GM21423 (cell line): ENCODE results near the gene TUSC2.

ENCODE experiments used
- ATAC-seq: cut with Tn5 transposase; IDR thresholded peaks from one replicate; pipeline ENCODE4 v1.9.1; 2021; ENCODE audit warnings: mild to moderate bottlenecking, moderate library complexity; ENCODE audit not compliant: unreplicated experiment

TUSC2 gene

DNA sequence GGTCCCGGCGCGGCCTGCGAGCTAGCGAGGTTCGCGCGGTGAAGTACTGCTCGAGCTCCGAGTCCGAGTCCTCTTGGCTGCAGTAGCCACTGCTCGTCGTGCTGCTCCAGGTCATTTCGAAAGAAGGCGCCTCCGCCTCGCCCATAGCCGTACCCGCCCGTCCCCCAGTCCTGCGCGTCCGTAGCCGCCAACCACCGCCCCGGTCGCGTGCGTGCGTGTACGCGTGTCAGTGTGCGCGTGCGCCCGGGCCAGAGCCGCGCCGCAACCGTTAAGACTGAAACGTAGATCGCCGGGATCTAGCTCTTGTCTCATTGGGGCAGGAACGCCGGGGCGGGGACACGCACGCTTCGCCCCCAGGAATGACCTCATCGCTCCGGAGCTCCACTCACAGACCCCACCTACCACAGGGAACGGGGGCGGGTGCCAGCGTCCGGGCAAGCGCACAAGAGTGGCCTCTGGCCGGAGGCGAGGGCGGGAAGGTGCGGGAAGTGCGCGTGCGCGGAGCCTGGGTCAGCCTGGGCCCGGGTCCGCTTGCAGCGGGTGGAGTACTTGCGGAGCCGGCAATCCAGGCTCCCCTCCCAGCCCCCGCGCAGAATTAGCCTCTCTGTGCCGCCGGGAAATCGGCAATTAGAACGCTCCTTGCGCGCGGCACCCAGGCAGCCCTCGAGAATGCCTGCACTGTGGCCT is 9.3 kb upstream of the TUSC2 start:
- ATAC-seq: peak; percentile 71

DNA sequence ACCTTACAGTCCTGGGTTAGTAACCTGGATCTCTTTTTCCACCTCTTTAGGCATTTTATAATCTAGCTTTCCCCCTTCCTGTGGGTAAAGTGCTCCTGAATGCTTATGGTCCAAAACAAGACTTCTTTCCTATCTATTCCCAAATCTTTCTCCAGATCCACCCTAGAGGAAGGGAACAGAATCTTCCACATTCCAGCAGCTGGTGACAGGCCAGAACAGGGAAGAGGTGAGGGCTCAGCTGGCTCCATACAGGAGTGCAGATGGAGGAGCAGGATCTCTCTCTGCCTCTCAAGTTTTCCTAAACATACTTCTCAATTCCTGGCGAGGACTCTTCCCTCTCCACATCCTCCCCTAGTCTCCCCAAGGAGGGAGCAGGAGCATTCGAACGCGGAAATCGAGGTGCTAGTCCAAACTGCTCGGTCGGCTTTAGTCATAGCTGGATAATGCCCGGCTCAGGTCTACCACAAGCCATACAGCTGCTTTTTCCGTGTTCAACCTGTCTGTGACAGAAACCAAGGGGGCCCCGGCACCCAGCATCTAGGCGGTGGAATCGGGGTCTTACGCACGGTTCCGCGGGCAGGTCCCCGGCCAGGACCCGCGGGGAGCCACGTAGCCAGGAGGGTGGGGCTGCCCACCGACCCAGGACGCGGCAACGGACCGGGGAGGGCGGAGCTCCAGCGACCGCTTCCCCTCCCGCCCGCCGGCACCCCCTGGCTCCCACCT is 8.6 kb upstream of the TUSC2 start:
- peak; percentile 13 for ATAC-seq

DNA sequence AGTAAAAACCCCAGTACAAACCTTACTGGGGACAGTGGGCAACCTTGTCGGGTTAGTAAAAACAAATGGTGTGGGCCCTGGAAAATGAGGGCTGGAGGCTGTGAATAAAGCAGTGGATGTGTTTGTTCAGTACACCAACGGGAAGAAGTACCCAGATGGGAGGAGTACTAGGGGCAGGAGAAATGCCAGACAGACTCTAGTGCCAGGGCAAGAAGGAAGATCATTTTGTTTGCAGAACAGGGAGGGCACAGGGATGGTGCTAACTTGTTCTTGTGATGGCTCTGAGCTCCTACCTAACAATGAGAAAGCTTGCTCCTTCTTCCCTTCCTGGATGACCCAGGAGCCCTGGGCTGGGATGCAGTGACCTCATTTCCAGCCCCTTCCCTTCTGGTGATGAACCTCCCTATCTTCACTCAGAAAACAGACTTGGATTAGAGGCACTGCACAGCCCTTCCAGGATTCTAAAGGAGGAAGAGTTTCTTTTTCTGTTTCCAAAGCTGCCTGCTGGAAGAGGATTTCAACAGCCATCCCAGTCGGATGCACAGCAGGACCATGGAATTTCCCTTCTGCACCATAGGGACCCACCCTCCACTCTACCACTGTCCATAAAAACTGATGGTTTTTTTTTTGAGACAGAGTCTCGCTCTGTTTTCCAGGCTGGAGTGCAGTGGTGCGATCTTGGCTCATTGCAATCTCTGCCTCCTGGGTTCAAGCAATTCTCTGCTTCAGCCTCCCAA is 6.5 kb upstream of the TUSC2 start:
- no peak for ATAC-seq

DNA sequence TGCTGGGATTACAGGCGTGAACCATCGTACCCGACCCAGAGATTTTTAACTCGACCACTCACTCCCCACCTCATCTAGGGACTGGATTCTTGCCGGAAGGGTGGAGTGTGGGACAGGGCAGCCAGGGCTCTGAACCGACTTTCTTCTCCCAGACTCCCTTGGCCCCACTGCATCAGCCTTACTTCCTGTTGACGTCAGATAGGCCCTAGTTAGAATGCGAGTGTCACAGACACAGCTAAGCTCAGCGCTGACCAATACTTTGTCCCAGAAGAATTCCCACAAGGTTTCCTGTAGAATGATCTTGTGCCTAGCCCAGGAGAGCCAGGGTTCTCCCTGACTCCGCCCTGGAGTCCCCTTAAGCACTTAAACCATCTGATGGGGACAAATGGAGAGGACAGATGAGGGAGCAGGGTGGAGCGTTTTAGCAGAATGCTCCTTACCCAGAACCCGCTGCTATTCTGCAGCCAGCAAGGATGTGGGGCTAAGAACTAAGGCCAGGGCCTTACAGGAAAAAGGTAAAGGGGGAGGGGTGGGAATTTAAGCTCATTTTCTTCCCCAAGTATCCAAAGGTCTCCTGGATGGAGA is 5.8 kb upstream of the TUSC2 start:
- ATAC-seq: no peak

DNA sequence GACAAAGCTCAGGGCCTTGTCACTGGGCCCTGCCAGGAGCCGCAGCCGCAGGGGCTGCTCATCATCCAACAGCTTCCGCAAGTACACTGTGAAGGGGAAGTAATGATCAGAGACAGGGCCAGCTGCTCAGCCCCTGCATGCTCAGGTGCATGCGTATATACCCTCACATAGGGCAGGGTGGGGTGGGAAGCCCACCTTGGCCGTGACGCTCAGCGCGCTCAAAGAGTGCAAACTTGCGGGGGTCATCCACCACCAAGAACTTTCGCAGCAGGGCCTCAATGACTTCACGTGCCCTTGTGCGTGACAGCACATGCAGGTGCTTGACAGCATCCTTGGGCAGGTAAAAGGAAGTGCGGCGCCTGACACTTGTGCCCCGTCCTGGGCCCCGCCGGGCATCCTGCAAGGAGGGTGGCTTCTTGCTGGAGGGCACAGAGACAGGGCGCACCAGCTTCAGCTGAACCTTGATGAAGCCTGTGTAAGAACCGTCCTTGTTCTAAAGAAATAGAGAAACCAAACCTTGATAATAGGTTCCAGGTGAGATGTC is 3.4 kb upstream of the TUSC2 start:
- no peak for ATAC-seq

DNA sequence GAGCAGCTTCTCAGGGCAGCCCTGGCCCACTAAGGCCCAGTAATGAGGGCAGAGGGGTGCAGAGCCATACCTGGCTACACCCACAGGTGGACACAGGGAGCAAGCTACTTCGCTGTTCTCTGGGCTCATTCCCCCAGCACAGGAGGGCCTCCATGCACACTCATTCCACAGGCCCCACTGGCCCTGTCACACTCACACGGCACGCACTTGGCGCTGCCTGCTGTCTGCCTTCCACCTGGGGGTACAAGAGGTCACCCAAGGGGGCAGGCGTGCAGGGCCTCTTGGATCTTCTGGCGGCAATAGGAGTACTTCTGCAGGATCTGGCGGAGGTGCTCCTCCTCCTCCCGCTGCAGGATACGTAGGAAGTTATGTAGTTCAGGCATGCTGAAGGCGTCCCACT is 2.3 kb upstream of the TUSC2 start:
- ATAC-seq: no peak

DNA sequence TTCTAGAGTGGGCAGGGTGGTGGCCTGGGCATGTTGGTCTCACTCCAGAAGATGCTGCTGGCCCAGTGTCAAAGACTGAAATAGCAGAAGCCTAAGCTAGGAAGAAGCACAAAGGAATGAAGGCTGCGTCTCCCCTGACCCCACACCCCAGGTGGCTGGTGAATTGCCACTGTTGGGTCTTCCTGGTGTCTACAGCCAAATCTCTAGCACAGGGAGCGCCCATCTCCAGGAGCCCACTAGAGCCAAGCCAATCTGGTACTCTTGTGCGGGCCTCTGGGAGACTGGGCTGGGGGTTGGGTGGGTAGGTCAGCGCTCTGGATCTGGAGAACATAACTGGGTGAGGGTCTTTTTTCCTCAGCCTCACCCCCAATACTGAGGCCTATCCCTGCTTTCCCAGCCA is 894 bp downstream of the TUSC2 start:
- ATAC-seq: no peak

DNA sequence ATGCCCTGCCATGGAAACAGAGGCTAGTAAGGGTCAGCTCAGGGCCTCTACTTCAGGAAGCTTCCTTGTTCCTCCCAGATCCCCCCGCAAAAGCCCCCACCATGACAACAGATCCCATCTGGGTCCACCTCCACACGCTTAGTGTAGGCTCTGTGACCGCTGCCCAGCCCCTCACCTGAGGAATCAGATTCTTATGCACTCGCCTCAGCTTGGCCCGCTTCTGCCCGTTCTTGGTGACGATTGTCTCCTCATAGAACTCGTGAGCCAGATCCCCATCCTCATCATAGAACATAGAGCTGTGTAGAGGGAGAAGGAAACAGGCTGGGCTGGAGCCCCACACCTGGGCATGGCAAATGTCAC is 1.9 kb downstream of the TUSC2 start:
- ATAC-seq: no peak

DNA sequence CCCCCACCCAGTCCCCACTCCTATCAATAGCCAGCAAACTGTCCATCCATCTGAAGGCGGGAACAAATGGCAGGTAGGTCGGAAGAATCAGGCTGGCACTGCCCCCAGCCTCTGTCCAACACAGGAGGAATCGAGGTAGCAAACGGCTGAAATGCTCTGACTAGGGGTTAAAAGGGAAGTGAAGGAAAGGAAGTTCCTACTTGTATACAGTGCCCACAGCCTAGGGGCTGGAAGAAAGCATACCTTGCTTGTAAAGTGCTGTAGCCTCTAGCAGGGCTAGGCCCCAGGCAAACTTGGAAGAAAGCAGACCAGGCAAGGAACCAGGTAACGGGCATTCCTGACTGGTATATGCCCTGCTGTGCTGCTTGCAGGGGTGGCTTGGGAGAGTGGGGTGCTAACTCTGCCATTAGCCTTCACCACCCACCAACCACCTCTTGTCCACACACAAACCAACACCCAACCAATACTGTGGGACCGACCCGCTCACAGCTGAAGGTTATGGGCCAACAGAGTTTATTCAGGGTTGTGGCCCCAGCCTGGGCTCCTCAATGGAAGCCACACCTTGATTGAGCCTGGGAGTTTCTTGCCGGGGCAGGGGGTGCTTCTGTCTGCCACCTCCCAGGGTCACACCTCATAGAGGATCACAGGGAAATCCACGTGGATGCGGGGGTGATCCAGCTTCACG is 2.4 kb downstream of the TUSC2 start:
- no peak for ATAC-seq

DNA sequence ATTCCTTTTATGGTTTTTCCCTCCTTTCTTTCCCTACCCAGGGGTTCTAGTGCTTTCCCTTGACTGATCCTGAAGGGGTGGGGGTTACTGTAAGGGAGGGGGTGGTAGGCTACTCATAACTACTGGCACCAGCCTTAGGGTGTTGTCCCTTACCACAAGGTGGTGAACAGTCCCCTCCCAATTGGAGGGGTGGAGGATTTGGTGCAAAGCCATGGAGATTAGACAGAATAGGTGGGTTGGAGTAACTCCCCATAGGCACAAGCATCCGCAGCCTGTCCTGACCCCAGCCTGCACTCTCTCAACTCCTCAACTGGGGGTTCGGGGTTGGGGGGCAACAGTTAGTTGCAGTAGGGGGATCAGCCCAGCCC is 2.9 kb downstream of the TUSC2 start:
- no peak for ATAC-seq

DNA sequence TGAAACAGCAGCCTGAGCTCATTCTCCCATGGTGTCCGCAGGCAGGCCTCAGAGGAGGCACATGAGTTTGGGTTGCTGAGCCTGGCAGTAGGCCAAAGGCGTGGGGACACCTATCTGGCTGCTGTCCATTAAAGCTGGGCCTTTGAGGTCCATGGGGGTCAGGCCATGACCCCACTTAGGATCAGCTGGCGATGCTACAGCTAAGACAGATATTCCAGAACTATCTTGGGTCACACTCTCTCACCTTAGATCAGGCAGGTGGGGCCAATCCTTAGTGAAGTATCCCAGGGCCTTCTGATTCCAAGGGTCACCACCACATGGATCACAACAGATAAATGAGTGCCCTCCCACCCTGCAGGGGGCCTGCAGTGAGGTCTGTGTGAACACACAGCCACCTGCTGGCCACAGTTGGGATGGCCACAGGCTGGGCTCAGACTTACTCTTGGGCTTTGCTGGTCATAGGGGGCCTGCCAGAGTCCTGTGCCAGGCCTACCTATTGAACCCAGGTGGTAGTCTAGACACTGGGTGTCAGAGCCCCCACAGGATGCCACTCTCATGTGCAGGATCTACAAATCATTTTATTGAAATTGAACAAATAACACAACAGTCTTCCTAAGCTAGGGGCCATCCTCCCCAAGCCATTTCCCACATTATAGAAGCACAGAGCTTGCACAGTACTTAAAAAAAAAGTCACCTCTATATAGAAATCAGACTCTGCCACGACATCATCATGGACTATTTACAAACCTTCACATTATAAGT is 3.5 kb downstream of the TUSC2 start:
- no peak for ATAC-seq

DNA sequence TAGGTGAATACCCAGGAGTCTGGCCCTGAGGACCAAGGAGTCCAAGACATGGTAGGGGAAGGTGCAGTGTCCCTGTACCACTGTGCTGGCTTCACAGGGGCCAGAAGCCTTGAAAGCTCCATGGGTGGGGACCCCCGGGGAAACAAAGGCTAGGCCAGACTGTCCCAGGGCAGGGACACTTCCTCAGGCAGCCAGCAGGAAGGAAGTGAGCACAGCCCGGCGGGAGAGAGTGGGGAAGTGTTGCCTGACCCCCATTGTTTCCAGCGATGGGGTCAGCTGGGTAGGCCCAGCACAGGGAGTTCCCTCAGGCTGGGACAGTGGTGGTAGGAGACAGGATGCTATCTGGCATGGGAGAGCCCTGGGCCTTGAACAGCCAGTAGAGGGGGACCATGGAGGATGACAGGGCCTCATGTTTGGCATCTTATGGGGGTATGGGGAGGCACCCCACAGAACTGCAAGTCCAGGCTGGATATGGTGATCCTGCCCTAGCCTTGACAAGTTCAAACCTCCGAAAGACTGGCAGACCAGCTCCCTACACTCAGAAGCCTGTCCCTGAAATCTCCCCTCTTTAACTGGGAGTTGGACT is 4.3 kb downstream of the TUSC2 start:
- no peak for ATAC-seq

DNA sequence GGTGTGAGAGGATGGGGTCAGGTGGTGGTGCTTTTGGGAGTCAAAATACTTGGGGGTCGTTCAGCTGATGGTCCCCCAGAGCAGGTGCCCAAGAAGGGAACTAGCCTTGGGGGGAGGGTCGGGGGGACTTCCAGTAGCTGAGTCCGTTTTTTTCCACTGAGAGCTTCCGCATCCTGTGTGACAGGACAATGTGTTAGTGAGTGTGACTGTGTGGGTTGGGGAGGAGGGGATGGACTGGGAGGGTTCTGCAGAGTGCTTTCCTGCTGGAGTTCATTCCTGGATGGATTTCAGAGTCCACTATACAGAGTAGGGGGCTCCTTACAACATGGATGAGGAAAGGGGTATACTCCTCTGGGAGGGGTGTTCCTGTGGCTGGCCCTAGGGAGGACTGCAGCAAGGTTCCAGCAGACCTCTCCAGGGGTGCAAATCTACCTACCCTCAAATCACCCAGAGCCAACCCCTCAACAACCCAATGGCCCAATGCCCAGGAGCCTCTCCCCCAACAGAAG is 4.9 kb downstream of the TUSC2 start:
- ATAC-seq: no peak

DNA sequence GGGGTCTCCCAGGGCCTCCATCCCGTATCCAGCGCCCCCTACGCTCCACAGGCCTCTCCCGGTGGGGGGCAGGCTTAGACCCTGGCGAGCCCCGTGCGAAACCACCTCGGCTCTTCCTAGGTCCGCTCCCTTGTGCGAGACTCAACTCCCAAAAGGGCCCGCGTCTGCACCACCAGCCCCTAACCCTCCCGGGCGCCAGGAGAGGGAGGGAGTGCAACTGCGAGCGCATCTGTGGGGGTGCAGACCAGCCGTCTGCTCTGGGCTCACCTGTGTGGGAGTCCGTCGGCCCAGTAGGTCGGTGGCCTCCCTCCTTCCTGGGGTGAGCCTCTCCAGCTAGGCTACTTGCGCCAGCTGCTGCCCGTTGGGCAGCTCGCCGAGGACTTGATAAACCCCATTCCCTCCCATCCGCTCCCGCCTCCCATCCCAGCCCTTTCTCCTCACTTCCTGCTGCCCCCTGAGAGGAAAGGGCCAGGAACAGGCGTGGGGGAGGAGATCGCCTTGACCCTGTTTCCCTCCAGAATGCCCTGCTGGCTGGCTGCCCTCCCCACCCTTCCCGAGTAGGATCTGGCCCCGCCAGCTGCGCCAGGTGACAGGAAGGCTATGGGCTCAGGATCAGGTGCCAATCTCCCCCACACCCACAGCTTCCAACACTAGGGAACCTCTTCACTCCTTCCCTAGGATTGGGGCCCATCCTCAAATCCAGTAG is 5.5 kb downstream of the TUSC2 start, which contains the start of gene HYAL2:
Gene HYAL2, minus strand, starts transcription at position 360 of the 706 bp plus-strand sequence. CDS start 2,256 bp downstream, outside the sequence.
- no peak for ATAC-seq

DNA sequence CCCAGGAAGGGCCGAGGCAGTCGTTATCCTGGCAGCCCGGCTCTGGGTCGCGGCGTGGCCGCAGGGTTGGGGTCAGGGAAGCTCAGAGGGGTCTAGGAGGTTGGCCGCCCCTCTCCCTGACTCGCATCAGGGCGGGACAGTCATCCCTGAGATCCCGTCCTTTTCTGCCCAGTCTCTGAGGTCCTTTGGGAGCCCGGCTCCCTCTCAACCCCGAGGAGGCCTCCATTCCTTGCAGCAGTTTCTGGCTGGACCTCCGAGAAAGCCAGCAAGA is 6.0 kb downstream of the TUSC2 start:
- no peak for ATAC-seq

DNA sequence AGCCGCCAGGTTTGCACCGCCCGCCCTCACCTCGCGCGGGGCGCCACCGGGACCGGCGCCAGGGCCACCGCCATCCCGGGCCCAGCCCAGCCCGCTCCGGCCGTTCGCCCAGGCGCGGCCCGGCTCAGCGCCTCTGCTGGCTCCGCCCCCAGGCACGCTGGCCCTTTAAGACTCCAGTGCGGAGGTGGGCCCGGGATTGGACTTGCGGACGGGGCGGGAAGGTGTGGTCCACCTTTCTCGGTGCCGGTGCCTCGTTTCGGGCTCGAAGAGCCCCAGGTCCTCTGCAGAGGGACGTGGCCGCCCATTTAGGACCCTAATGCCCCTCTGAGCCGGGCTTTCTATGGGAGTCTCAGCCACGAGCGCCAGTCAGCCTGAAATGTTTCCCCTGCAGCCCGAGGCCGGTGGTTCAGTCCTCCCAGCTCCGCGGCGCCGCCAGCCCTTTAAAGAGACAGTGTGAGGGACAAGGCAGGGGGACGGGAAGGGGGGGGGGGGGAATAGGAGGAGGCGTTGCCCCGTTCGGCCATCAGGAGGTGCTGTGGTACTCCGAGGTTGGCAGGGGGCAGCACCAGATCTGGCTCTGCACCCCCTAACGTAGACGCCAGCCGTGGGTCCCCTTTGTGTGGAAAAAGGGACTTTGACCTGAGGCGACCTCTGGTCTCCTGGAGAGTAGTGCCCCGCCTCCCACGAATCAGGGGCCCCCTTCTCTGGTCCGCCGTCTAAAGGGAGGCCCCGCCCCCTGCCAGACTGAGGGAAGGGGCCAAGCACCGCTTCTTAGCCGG is 6.5 kb downstream of the TUSC2 start:
- ATAC-seq: peak; percentile 83

DNA sequence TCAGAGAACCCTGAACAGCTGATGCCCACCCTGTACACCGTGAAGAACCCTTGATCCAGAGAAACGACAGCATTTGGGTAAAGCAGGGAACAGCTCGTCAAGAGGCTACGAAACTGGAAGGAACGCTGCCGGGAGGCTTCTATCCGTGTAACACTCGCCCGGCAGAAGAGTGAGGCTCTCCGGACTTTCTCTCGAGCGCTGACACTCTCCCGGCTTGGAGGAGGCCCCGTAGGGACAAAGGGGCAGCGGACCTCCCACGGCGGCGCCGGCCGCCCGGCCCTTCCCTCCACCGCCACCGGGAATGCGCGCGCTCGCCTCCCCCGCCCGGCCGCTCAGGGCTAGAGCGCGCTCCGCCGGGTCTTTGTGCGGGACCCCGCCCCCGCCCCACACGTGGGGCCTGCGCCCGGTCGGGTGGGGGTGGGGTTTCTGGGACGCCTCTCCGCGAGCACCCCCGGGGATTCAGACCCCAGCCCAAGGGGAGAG is 7.1 kb downstream of the TUSC2 start:
- ATAC-seq: peak; percentile 45
